Endothelial cell (in vitro differentiated cells): ENCODE data around the gene OSR1. TPM values are rescaled to one million over a fixed set of nuclear protein-coding genes. Genes with fewer than 3 reads are reported as not detected.
A peak's percentile ranks its signal among the peaks of the same experiment; 100 is the strongest.

Experiments
- DNase-seq: peaks from one replicate; pipeline ENCODE4 v3.0.0; 2021; ENCODE audit warnings: low spot score
- H3K27ac Mint-ChIP-seq: one replicate; pipeline ENCODE4 v1.8.0; 2021; ENCODE audit warnings: mixed read lengths, inconsistent platforms; ENCODE audit not compliant: unreplicated experiment
- H3K27me3 Mint-ChIP-seq: one replicate; pipeline ENCODE4 v1.8.0; 2021; ENCODE audit warnings: mild to moderate bottlenecking, moderate library complexity, mixed read lengths, inconsistent platforms; ENCODE audit not compliant: unreplicated experiment
- H3K36me3 Mint-ChIP-seq: one replicate; pipeline ENCODE4 v1.8.0; 2021; ENCODE audit warnings: mild to moderate bottlenecking, low read depth, mixed read lengths, inconsistent platforms; ENCODE audit not compliant: unreplicated experiment
- H3K4me1 Mint-ChIP-seq: one replicate; pipeline ENCODE4 v1.8.0; 2021; ENCODE audit warnings: mild to moderate bottlenecking, mixed read lengths, inconsistent platforms; ENCODE audit not compliant: unreplicated experiment
- H3K4me3 Mint-ChIP-seq: one replicate; pipeline ENCODE4 v1.8.0; 2021; ENCODE audit warnings: mild to moderate bottlenecking, mixed read lengths, inconsistent platforms; ENCODE audit not compliant: unreplicated experiment
- H3K9me3 Mint-ChIP-seq: one replicate; pipeline ENCODE4 v1.8.0; 2021; ENCODE audit warnings: mixed read lengths, inconsistent platforms; ENCODE audit not compliant: unreplicated experiment
- total RNA-seq: library from RNA; stranded (reverse); fragmentation: NEBNext Ultra II Directional; extraction: Animal tissue kit (Norgen Biotek cat#: 25700); gene quantifications from one replicate; pipeline ENCODE4 v1.2.1, GENCODE V29; 2021; ENCODE audit not compliant: unreplicated experiment
- TF ChIP-seq, protein P1 (sequence below): fragments of 200-600 bp; sonication (generic); IDR thresholded peaks from one replicate; pipeline ENCODE4 v1.5.0; 2021; ENCODE audit warnings: antibody characterized with exemption; ENCODE audit not compliant: unreplicated experiment

Gene OSR1
- total RNA-seq, 1 donor from 2014 or later = 0.26 TPM

DNA sequence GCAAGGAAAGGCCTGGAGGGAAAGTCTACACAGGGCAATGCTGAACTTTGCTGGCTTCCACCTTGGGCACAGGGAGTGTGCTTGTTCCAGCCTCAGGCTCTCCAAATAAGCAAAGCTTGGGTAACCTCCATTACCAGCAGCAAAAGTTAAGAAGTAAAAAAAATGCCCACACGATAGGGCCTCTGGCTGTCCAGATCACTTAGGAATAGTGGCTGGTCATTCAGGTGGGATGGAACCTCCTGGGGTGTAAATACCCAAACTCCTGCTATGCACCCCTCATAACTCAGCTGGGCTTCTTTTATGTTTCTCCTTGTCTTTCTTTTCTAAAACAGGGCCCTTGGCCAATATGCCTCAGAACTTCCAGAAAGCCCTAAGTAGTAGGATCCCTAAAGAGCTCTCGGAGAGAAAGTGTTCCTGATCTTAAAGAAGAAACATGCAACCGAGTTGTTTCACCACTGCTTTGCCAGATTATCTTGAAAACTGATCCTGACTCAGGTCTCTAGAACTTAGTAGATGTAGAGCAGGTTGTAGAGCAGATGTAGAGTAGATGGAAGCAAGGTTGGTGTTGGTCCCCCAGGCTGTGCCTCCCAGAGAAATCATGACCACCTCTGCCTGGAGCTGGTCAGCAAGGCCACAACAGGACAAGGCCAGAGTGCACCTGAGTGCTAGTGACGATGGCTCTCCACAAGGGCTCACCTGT, 2.0 kb upstream of the OSR1 start:
- no peaks in the 10 kb centered on the region for H3K9me3 Mint-ChIP-seq
- TF ChIP-seq, protein P1, sequence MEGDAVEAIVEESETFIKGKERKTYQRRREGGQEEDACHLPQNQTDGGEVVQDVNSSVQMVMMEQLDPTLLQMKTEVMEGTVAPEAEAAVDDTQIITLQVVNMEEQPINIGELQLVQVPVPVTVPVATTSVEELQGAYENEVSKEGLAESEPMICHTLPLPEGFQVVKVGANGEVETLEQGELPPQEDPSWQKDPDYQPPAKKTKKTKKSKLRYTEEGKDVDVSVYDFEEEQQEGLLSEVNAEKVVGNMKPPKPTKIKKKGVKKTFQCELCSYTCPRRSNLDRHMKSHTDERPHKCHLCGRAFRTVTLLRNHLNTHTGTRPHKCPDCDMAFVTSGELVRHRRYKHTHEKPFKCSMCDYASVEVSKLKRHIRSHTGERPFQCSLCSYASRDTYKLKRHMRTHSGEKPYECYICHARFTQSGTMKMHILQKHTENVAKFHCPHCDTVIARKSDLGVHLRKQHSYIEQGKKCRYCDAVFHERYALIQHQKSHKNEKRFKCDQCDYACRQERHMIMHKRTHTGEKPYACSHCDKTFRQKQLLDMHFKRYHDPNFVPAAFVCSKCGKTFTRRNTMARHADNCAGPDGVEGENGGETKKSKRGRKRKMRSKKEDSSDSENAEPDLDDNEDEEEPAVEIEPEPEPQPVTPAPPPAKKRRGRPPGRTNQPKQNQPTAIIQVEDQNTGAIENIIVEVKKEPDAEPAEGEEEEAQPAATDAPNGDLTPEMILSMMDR = no peak
- peaks cover 30% of the 10 kb centered on the region for H3K4me1 Mint-ChIP-seq

DNA sequence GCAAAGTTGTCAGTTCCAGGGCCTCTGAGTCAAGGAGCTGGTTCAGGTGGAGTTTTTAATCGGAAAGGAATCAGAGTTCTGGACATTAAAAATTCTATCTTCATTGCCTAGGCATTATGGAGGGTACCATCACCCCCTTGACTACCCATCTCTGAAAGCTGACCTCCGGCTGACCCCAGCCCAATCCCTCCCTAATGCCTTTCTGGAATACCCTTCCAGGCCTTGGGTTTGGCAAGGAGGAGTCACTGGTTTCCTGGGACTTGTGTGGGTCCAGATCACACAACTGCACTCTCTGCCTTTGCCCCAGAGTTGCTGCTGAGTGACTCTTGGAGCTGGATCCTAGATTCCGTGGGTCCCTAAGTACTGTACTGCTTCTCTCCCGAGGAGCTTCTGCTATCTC, 1.0 kb upstream of the OSR1 start:
- Mint-ChIP-seq H3K36me3 (no peaks in the 10 kb centered on the region), H3K4me3 (no peak overlapping the region), H3K4me1 (peaks cover 30% of the 10 kb centered on the region), H3K27ac (no peak overlapping the region), H3K9me3 (no peaks in the 10 kb centered on the region), H3K27me3 (peaks cover 40% of the 10 kb centered on the region)
- DNase-seq = no peak
- TF ChIP-seq, protein P1 = no peak

More for the DNA sequence above, 2.0 kb upstream of the OSR1 start:
- H3K27ac Mint-ChIP-seq = no peak overlapping the region
- DNase-seq = no peak
- no peaks in the 10 kb centered on the region for H3K36me3 Mint-ChIP-seq
- no peak overlapping the region for H3K4me3 Mint-ChIP-seq
- peaks cover 36% of the 10 kb centered on the region for H3K27me3 Mint-ChIP-seq

DNA sequence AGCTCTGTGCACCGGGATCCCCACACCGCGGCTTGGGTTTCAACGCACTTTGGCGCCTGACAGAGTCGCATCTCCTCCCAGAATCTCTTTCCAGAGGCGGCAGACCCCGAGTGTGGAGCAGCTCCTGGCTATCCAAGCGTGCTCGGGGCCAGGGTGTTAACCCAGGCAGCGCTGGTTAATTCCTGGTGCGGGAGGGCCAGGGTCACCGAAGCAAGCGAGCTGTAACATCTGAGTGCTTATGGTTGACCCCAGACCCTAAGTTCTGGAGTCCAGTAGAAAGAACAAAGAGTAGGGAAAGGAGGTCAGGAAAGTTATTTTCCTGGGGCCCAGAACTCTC, 566 bp upstream of the OSR1 start:
- Mint-ChIP-seq H3K36me3 (no peaks in the 10 kb centered on the region), H3K4me3 (no peak overlapping the region), H3K27ac (no peak overlapping the region), H3K27me3 (peaks cover 44% of the 10 kb centered on the region), H3K9me3 (no peaks in the 10 kb centered on the region), H3K4me1 (peaks cover 30% of the 10 kb centered on the region)
- TF ChIP-seq, protein P1 = no peak
- no peak for DNase-seq

DNA sequence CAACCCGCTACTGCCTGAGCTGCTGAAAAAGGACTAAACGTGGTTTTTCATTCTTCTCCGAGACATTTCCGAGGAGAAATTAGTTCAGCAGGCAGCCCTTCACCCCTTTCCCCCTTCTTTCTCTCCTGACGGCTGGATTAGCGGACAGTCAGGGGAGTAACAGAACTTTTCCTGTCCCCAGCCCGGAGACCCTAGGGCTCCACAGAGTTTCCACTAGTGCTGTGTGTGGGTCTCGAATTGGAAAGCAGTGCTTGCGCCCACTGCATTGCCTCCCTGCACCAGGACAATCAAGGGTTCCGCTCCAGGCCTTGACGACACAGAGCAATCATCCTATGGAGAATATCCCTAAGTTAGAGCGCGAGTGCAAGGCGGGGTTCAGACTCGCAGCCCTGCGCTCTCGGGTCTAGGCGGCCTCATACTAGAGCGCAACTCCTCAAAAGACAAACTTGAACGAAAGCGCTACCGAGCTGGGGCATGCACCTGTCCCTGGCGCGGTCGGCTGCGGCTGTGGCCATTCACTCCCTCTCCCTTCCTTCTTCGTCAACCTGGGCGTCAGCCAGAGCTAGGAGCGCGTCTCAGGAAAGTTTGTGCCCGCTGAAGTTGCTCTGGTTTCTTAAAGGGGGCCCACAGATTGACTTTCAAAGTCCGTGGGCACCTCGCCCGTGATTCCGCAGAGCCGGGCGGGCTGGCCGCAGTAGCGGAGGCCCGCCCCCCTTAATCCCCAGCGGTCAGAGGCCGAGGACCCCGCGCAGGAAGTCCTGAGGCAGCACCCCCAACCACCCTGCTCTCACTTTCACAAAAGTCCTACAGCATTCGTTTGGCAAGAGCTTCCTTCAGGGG, 801 bp downstream of the OSR1 start:
- H3K4me3 Mint-ChIP-seq = peak overlapping the region; percentile 71
- no peak for DNase-seq

More for the DNA sequence above, 801 bp downstream of the OSR1 start:
- Mint-ChIP-seq H3K27ac (no peak overlapping the region), H3K36me3 (no peaks in the 10 kb centered on the region), H3K9me3 (no peaks in the 10 kb centered on the region), H3K27me3 (peaks cover 51% of the 10 kb centered on the region), H3K4me1 (peaks cover 19% of the 10 kb centered on the region)
- TF ChIP-seq, protein P1 = no peak
